GM18858 (cell line): ENCODE measurements around the gene CMC1.

Source experiments
- ATAC-seq: cut with Tn5 transposase; IDR thresholded peaks from one replicate; pipeline ENCODE4 v1.9.1; 2021; ENCODE audit not compliant: unreplicated experiment

The CMC1 gene

DNA sequence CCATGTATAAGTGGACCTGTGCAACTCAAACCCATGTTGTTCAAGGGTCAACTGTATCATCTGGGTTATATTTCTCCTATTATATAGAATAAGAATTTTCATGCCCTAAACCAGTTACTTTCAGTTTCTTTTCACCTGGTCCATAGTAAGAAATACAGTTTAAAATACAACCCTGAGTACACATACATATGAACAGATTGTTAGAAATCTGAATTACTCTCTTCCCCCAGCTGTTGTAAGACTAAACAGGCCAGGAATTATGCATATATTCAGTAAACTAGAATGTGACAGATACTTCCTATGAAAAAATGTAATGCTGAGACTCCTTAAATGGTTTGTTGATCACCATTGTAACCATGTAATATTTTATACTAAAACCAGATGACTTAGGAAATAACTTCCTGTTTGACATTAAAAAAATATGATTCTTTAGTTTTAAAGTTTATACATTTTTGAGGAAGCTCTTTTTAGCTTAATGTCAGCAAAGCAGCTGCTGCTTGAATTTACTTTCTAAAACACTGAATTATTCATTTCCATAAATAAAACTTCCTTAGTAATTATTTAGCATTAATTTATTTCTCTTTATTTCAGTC lies 54.6 kb downstream of the CMC1 start:
- ATAC-seq: no peak

DNA sequence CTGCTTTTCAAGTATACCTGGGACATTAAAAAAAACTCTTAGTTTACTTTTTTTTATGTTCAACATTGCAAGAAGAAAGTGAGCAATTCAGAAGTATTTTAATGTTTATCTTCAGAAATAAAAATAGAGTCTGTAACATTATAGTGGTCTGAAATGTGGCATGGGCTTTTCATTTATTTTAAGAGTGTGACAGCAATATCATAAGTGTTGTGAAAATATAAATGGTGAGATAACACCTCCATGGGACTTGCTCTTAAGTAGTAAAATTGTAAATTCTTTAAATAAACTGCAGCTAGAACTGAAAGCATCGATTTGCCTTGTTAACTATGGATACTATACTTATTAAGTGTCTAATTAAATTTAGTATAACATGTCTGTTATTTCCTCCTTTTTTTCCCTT lies 58.3 kb downstream of the CMC1 start:
- ATAC-seq: no peak

GRCh38 chr3:28300345-28300962 lies 59.0 kb downstream of the CMC1 start:
- ATAC-seq: no peak

GRCh38 chr3:28301688-28302087 lies 60.3 kb downstream of the CMC1 start:
- no peak for ATAC-seq

GRCh38 chr3:28308196-28308595 lies 66.8 kb downstream of the CMC1 start:
- no peak for ATAC-seq

GRCh38 chr3:28315711-28316110 lies 74.3 kb downstream of the CMC1 start:
- no peak for ATAC-seq

DNA sequence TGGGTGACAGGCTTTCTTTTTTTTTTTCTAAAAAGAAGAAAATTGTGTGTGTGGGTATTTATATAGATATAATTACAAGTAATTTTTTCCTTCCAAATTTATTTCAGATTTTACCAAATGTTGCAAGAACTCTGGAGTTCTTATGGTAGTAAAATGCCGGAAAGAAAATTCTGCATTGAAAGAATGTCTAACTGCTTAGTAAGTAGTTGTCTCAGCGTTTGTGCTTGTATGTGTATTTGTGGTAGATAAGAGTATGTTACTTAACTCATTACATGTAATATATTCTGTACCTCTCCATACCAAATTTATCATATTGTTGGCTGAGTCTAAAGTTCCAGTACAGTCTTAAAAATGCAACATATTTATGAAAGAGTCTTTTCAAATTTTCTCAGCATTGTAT lies 74.8 kb downstream of the CMC1 start:
- ATAC-seq: no peak

DNA sequence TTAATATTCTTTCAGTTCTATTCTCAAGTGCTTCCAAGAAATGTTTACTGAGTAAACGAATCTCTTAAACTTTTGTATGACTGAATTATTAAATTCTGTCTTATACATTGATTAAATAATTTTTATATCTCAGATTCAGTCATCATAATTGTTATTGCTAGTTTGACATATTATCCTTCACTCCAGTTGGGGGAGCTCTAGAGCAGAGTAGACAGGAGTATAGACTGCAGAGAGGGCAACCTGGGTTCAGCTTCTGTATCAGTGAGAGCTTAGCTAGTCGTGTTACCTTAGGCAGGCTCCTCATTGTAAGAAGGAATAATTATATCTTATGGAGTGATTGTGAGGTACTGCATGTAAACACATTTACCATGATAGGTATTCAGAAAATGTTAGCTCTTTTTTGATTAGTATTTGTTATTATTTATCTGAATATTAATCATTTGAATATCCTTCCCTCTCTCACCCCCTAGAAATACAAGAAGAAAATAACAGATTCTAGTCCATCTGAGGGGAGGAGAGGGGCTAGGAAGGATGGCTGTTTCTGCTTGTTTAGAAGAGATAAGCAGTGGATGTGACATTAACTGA lies 76.1 kb downstream of the CMC1 start:
- ATAC-seq: peak; percentile 84

DNA sequence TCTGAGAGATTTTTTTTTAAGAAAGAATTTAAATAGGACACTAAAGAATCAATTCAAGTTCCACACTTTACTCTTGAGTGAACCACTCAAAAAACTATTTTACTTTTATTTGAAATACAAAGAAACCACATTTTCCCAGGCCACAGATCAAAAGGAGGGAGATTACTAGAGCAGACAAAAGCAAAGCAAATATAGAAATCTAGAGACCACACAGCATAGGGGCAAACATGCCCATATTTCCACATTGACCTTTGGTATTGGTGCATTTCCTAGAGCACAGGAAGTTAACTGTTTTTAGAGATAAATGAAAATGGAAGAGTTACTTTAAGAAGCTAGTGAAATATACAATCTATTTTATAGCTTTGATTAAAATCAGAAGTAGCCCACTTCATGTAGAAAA lies 79.6 kb downstream of the CMC1 start:
- ATAC-seq: no peak

DNA sequence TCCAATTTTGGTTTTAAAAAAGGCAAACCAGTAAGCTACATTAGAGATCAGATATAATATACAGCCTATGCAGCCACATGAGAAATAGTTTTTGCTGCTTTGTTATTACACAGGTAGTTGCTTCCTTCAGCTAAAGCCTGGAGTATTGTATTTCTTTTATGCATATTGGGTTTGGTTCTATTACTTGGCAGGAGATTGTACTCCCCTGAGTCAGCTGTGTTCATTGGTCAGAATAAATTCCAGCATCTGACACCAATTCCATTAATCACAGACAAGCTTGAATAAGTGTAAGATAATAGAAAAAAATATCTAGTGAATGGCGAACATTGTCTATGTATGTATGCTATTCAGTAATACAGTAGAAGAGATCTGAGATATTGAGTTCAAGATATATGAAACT lies 81.0 kb downstream of the CMC1 start:
- no peak for ATAC-seq

DNA sequence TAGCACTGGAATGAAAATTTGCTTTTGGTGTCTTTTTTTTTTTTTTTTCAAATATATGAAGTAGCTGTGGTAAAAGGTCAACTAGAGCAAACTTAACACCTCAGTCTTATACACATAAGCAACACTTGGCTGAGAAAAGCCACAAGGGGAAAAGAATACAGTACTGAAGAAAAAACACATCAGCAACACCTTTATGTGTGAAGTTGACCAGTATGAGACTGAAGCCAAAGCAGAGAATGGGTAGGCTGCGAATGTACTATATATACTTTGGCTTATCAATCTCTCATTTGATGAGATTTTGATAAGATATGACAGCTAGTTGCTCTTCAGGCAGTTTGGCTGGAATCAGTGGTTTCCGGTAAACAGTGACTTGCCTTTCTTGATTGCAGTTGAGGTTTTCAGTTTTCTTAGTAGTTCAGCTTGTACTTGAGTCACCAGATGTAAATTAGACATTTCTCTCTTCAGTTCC lies 85.1 kb downstream of the CMC1 start:
- peak; percentile 78 for ATAC-seq

GRCh38 chr3:28328188-28329151 lies 87.1 kb downstream of the CMC1 start:
- no peak for ATAC-seq

DNA sequence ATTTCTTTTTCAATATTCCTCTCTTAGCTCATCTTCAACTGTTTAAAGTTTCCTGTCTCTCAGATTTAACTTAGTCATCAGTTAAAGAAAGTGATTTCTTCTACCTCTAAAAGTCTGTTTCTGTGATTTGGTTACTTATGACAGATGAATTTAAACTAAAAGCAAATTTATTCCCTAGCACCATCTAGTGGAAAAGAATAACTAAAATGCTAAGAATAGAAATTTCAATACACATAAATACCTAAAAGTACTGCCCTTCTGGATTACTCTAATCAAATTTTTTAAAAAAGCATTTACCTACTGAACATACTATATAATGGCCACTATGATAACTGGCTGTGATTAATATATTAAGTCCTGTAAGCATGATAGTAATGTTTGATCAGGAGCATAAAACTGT lies 93.1 kb downstream of the CMC1 start:
- ATAC-seq: no peak

DNA sequence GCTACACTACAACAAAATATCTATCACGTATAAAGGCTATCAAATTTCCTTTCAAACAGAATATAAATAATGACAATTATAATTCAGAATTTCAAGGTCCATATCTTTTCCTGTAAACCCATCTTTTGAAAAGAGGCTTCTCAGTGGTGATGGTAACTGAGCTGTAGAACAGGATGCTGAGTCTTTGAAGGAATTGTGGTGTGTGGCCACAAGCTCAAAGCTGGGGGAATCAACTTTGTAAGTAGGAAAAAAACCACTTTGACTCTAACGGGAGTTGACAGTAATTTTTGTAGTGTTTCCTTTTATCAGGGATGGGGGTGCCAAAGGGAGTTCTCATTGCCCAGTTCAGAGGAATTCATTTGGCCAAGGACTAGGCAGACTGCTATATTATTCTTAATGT lies 93.8 kb downstream of the CMC1 start:
- no peak for ATAC-seq

GRCh38 chr3:28337230-28337629 lies 95.8 kb downstream of the CMC1 start:
- no peak for ATAC-seq

GRCh38 chr3:28343144-28343543 lies 101.7 kb downstream of the CMC1 start:
- no peak for ATAC-seq

GRCh38 chr3:28345690-28346089 lies 104.3 kb downstream of the CMC1 start:
- ATAC-seq: no peak

DNA sequence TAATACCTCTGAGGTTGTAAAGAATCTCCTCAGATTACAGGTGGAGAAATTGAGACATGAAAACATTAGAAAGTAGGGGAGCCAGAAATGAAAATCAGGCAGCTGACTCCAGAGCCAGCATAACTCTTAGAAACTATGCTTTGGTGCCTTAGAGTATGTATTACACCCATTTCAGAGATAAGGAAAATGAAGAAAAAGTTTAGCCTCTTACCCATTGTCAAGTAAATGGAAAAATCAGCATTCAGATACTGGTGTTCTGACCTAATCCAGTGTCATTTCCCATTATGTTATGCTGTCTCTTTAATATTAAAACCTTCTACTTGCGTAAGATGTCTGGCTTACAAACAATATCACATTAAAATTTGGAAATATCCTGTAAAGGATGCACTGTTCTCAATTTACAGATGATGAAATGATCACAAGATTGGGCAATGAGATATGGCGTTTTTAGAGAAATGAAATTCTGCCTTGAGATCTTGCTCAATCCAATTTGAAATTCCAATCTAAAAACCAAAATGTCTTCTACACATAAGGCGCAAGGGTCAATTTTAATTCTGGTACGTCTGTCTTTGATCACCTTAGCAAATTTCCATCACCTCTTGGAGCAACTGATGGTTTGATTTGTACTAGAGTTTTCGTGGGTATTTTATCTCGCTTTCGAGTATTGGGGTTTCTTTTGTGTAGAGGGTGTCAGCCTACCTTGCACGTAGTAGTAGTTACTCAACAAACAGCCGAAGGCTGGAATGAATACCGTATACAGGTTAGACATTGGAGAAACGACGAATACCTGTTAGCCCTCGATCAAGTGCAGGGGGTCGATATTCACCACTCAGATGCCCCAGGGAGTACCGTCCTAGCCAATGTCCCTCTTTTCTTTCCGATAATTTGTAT lies 106.2 kb downstream of the CMC1 start:
- no peak for ATAC-seq

- ATAC-seq: no peak
These were observed 106.8 kb downstream of the CMC1 start for GRCh38 chr3:28348265-28348628.

GRCh38 chr3:28348629-28349468 lies 107.4 kb downstream of the CMC1 start, which contains the start of the genes AZI2 and ZCWPW2:
Gene AZI2, minus strand, starts transcription at chr3:28348824. Its CDS starts 8,207 bp downstream, at chr3:28340617.
Gene ZCWPW2, plus strand, starts transcription at chr3:28348721. Its CDS starts 64,348 bp downstream, at chr3:28413069.
- peak; percentile 85 for ATAC-seq
